Neuronal stem cell (in vitro differentiated cells): Measurements from ENCODE around the gene C1QTNF9.

Source experiments
- DNase-seq: peaks from one replicate; pipeline ENCODE4 v3.0.0-alpha.2; 2013; ENCODE audit warnings: low spot score
- H2AFZ ChIP-seq: one replicate; pipeline ENCODE4 v1.6.1; 2013; ENCODE audit warnings: mild to moderate bottlenecking, low read length, inconsistent platforms
- H2AK5ac ChIP-seq: 2 replicates; pipeline ENCODE4 v1.6.1; 2013; ENCODE audit warnings: low read depth, mild to moderate bottlenecking, inconsistent platforms, low read length, moderate library complexity, mixed read lengths
- H2BK120ac ChIP-seq: 2 replicates; pipeline ENCODE4 v1.6.1; 2013; ENCODE audit warnings: low read depth, mild to moderate bottlenecking, inconsistent platforms, low read length, moderate library complexity, mixed read lengths
- H2BK12ac ChIP-seq: one replicate; pipeline ENCODE4 v1.6.1; 2013; ENCODE audit warnings: low read length, inconsistent platforms
- H2BK15ac ChIP-seq: 2 replicates; pipeline ENCODE4 v1.6.1; 2013; ENCODE audit warnings: mild to moderate bottlenecking, low read length, inconsistent platforms, mixed read lengths
- H2BK5ac ChIP-seq: one replicate; pipeline ENCODE4 v1.6.1; 2013; ENCODE audit warnings: inconsistent platforms, mild to moderate bottlenecking, low read length, moderate library complexity
- H3K14ac ChIP-seq: one replicate; pipeline ENCODE4 v1.6.1; 2013; ENCODE audit warnings: low read length, inconsistent platforms
- H3K18ac ChIP-seq: 2 replicates; pipeline ENCODE4 v1.6.1; 2013; ENCODE audit warnings: low read length, inconsistent platforms
- H3K23ac ChIP-seq: 2 replicates; pipeline ENCODE4 v1.6.1; 2013; ENCODE audit warnings: low read depth, mild to moderate bottlenecking, mixed read lengths, low read length, inconsistent platforms; ENCODE audit not compliant: poor library complexity
- H3K27ac ChIP-seq: replicated peaks from 3 replicates; pipeline ENCODE4 v1.5.1; 2013; ENCODE audit warnings: low read length, inconsistent platforms
- H3K27me3 ChIP-seq, 3 experiments: 2 replicates each; pipeline ENCODE4 v1.6.1; 2013; ENCODE audit warnings: low read length in 3 of 3, mild to moderate bottlenecking in 2 of 3, inconsistent platforms in 1 of 3, low read depth in 1 of 3, mixed read lengths in 1 of 3, moderate library complexity in 1 of 3; ENCODE audit not compliant: control insufficient read depth in 3 of 3, insufficient read depth in 3 of 3
- H3K36me3 ChIP-seq, 2 donors: replicated peaks in 1 of 2; 2 replicates each; pipeline ENCODE4 v1.6.1; 2013; ENCODE audit warnings: low read length in 2 of 2; ENCODE audit not compliant: control insufficient read depth in 2 of 2, insufficient read depth in 2 of 2
- H3K4ac ChIP-seq: 2 replicates; pipeline ENCODE4 v1.6.1; 2013; ENCODE audit warnings: inconsistent platforms, mild to moderate bottlenecking, low read length, moderate library complexity
- H3K4me1 ChIP-seq, 2 donors: 1 replicate in 1 of 2; 2 replicates in 1 of 2; pipeline ENCODE4 v1.6.1; 2013; ENCODE audit warnings: low read length in 2 of 2, low read depth in 1 of 2; ENCODE audit not compliant: control insufficient read depth in 2 of 2, insufficient read depth in 1 of 2
- H3K4me2 ChIP-seq: one replicate; pipeline ENCODE4 v1.6.1; 2013; ENCODE audit warnings: mild to moderate bottlenecking, low read length, inconsistent platforms; ENCODE audit not compliant: insufficient read depth, poor library complexity, severe bottlenecking
- H3K4me3 ChIP-seq, 2 donors: 2 replicates each; pipeline ENCODE4 v1.5.1; 2013; ENCODE audit warnings: low read length in 2 of 2, mild to moderate bottlenecking in 2 of 2, inconsistent platforms in 1 of 2, moderate library complexity in 1 of 2
- H3K79me1 ChIP-seq: one replicate; pipeline ENCODE4 v1.6.1; 2013; ENCODE audit warnings: low read depth, mild to moderate bottlenecking, inconsistent platforms, low read length, moderate library complexity
- H3K9ac ChIP-seq: one replicate; pipeline ENCODE4 v1.6.1; 2013; ENCODE audit warnings: mild to moderate bottlenecking, low read depth, low read length, inconsistent platforms; ENCODE audit not compliant: poor library complexity
- H3K9me3 ChIP-seq, 2 donors: replicated peaks in 1 of 2; 2 replicates each; pipeline versions ENCODE3 to v1.6.1; 2013; ENCODE audit warnings: low read length in 2 of 2, mild to moderate bottlenecking in 2 of 2, inconsistent platforms in 1 of 2, low read depth in 1 of 2, mixed read lengths in 1 of 2, moderate library complexity in 1 of 2; ENCODE audit not compliant: control insufficient read depth in 2 of 2, insufficient read depth in 1 of 2
- H4K8ac ChIP-seq: one replicate; pipeline ENCODE4 v1.6.1; 2013; ENCODE audit warnings: low read depth, mild to moderate bottlenecking, inconsistent platforms, low read length, moderate library complexity
- H4K91ac ChIP-seq: one replicate; pipeline ENCODE4 v1.6.1; 2013; ENCODE audit warnings: low read length, low read depth, mild to moderate bottlenecking, inconsistent platforms; ENCODE audit not compliant: poor library complexity
- WGBS, 2 donors: extraction: QIAGEN DNeasy Blood & Tissue Kit; methylation state at CpG; one replicate each; pipeline ENCODE4 v1.1.7; 2013; ENCODE audit warnings: missing lambda C conversion rate in 2 of 2, mixed read lengths in 1 of 2; ENCODE audit not compliant: insufficient read length in 2 of 2, insufficient replicate concordance in 1 of 2; ENCODE audit errors: extremely low coverage in 2 of 2; 5-methylcytosine and 5-hydroxymethylcytosine counted together

Gene C1QTNF9

GRCh38 chr13:24355103-24355502, 45.7 kb downstream of the C1QTNF9 start:
- Histone ChIP-seq H3K23ac (peak overlapping the region; percentile 55), H3K36me3 (no peaks in the 10 kb centered on the region), H3K4me2 (no peak overlapping the region), H3K27ac (no peak overlapping the region), H3K9ac (no peak overlapping the region), H3K4me3 (no peak overlapping the region), H2BK5ac (peak overlapping the region; percentile 24), H4K8ac (no peak overlapping the region), H2BK15ac (no peak overlapping the region), H3K79me1 (no peaks in the 10 kb centered on the region), H3K18ac (peak overlapping the region; percentile 85), H3K4me1 (peaks cover 0 to 2% of the 10 kb centered on the region in 2 donors), H3K4ac (no peak overlapping the region), H3K14ac (peak overlapping the region; percentile 89), H2AK5ac (no peak overlapping the region), H2BK120ac (no peak overlapping the region), H3K27me3 (peaks cover 0 to 4% (median 3%) of the 10 kb centered on the region in 3 experiments), H2AFZ (no peak overlapping the region), H4K91ac (no peak overlapping the region), H3K9me3 (peaks cover 0 to 11% of the 10 kb centered on the region in 2 donors), H2BK12ac (no peak overlapping the region)
- no CpG with 5 or more reads among the region's 13 CpGs for WGBS, 2 donors
- no peak for DNase-seq

GRCh38 chr13:24356270-24356669, 46.9 kb downstream of the C1QTNF9 start:
- no peaks in the 10 kb centered on the region for H3K79me1 ChIP-seq
- no peaks in the 10 kb centered on the region for H3K36me3 ChIP-seq
- H3K4me3 ChIP-seq = peak overlapping the region in 1 of 2 donors; percentile 37
- no peak overlapping the region for H2BK12ac ChIP-seq
- H3K4ac ChIP-seq = peak overlapping the region; percentile 14
- H2BK120ac ChIP-seq = no peak overlapping the region
- no peak overlapping the region for H2BK5ac ChIP-seq
- H3K27ac ChIP-seq = no peak overlapping the region
- peaks cover 0 to 11% of the 10 kb centered on the region in 2 donors for H3K9me3 ChIP-seq
- H2AFZ ChIP-seq = no peak overlapping the region
- H3K27me3 ChIP-seq = peaks cover 0 to 4% (median 3%) of the 10 kb centered on the region in 3 experiments
- peak overlapping the region; percentile 83 for H4K8ac ChIP-seq
- H3K14ac ChIP-seq = peak overlapping the region; percentile 86
- H3K18ac ChIP-seq = no peak overlapping the region
- no peak overlapping the region for H3K4me2 ChIP-seq
- H3K23ac ChIP-seq = peak overlapping the region; percentile 17
- H3K4me1 ChIP-seq = peaks cover 0 to 2% of the 10 kb centered on the region in 2 donors
- 100% methylated on average over 2 to 5 of the region's 7 CpGs for WGBS, 2 donors
- H4K91ac ChIP-seq = no peak overlapping the region
- DNase-seq = no peak
- H2BK15ac ChIP-seq = no peak overlapping the region
- no peak overlapping the region for H2AK5ac ChIP-seq
- peak overlapping the region; percentile 18 for H3K9ac ChIP-seq

- no peak overlapping the region for H3K18ac ChIP-seq
- no peak overlapping the region for H2BK15ac ChIP-seq
- WGBS, 2 donors = 100% methylated on average over 5 to 6 of the region's 7 CpGs
- H3K4me1 ChIP-seq = peaks cover 0 to 2% of the 10 kb centered on the region in 2 donors
- H3K4me2 ChIP-seq = no peak overlapping the region
- no peaks in the 10 kb centered on the region for H3K36me3 ChIP-seq
- H3K79me1 ChIP-seq = no peaks in the 10 kb centered on the region
- no peak overlapping the region for H2AK5ac ChIP-seq
- peak overlapping the region; percentile 53 for H3K9ac ChIP-seq
- H2BK12ac ChIP-seq = peak overlapping the region; percentile 25
- no peak overlapping the region for H3K27ac ChIP-seq
- H2BK5ac ChIP-seq = no peak overlapping the region
- DNase-seq = no peak
- H2BK120ac ChIP-seq = no peak overlapping the region
- peak overlapping the region; percentile 2 for H3K4ac ChIP-seq
- H3K4me3 ChIP-seq = peak overlapping the region in 1 of 2 donors; percentile 14
- no peak overlapping the region for H4K91ac ChIP-seq
- no peak overlapping the region for H2AFZ ChIP-seq
- no peak overlapping the region for H3K14ac ChIP-seq
- peak overlapping the region; percentile 9 for H3K23ac ChIP-seq
- H3K27me3 ChIP-seq = peaks cover 0 to 4% (median under 1%) of the 10 kb centered on the region in 3 experiments
- H3K9me3 ChIP-seq = peaks cover 0 to 11% of the 10 kb centered on the region in 2 donors
- no peak overlapping the region for H4K8ac ChIP-seq
These were observed 47.5 kb downstream of the C1QTNF9 start for GRCh38 chr13:24356837-24357236.

GRCh38 chr13:24357756-24358155, 48.4 kb downstream of the C1QTNF9 start:
- no peaks in the 10 kb centered on the region for H3K79me1 ChIP-seq
- H3K14ac ChIP-seq = no peak overlapping the region
- peaks cover 0 to 4% (median 0%) of the 10 kb centered on the region in 3 experiments for H3K27me3 ChIP-seq
- H2AK5ac ChIP-seq = no peak overlapping the region
- H3K9me3 ChIP-seq = peaks cover 0 to 11% of the 10 kb centered on the region in 2 donors
- no CpG with 5 or more reads among the region's 15 CpGs for WGBS, 2 donors
- no peak overlapping the region for H2BK120ac ChIP-seq
- H3K4ac ChIP-seq = no peak overlapping the region
- no peak overlapping the region for H2BK15ac ChIP-seq
- H3K27ac ChIP-seq = no peak overlapping the region
- H3K4me2 ChIP-seq = no peak overlapping the region
- DNase-seq = no peak
- H3K18ac ChIP-seq = no peak overlapping the region
- no peak overlapping the region for H3K23ac ChIP-seq
- H2BK12ac ChIP-seq = no peak overlapping the region
- no peak overlapping the region for H2AFZ ChIP-seq
- H3K4me3 ChIP-seq = no peak overlapping the region
- no peaks in the 10 kb centered on the region for H3K36me3 ChIP-seq
- H3K9ac ChIP-seq = no peak overlapping the region
- peaks cover 0 to 2% of the 10 kb centered on the region in 2 donors for H3K4me1 ChIP-seq
- H4K91ac ChIP-seq = no peak overlapping the region
- no peak overlapping the region for H2BK5ac ChIP-seq
- H4K8ac ChIP-seq = no peak overlapping the region
